Choroid plexus epithelial cell (primary cell): ENCODE measurements around the gene BARHL2.

ENCODE experiments used
- DNase-seq: peaks from one replicate; pipeline ENCODE4 v3.0.0-alpha.2; 2010; ENCODE audit warnings: low read depth
- H3K4me3 ChIP-seq: 2 replicates; pipeline ENCODE4 v1.5.1; 2011; ENCODE audit warnings: low read depth, mild to moderate bottlenecking, control low read depth, low read length, moderate library complexity
- TF ChIP-seq, protein P1 (sequence below): conservative IDR thresholded peaks from 2 replicates; pipeline ENCODE4 v1.5.1; 2011; ENCODE audit warnings: low read depth, mild to moderate bottlenecking, control low read depth, inconsistent platforms, low read length, moderate library complexity

The BARHL2 gene

DNA sequence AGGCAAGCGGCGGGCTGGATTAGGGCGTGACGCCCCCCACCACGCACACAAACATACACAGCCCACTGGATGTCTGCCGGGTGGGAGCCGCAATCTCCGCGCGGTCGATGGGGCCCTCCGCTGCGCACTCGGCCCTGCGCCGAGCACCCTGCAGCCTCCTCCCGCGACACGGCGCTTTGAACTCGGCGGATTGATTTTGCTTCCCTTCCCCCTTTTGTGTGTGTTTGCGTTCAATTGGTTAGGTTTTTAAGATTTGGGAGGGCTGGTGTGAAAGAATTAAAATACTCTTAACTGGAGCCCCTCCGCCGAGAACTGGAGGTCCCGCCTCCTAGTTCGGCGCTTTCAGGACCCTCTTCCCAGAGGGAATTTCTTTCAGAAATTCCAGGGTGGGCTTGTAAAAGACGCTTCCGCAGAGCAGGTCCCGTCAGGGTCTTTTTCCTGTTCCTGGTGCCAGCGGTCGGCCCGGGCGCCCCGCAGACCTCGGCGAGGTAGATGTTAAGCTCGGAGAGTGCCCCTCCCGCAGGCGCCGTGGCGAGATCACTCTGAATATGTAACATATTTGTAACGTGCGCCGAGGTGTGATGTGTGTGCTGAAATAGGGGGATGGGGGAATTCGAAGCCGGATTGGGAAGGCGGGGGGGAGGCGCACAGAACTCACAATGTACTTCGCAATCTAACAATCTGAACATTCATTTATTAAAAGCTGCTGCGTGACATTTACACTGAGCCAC is 8.0 kb upstream of the BARHL2 start:
- no peak overlapping the region for H3K4me3 ChIP-seq
- TF ChIP-seq, protein P1, sequence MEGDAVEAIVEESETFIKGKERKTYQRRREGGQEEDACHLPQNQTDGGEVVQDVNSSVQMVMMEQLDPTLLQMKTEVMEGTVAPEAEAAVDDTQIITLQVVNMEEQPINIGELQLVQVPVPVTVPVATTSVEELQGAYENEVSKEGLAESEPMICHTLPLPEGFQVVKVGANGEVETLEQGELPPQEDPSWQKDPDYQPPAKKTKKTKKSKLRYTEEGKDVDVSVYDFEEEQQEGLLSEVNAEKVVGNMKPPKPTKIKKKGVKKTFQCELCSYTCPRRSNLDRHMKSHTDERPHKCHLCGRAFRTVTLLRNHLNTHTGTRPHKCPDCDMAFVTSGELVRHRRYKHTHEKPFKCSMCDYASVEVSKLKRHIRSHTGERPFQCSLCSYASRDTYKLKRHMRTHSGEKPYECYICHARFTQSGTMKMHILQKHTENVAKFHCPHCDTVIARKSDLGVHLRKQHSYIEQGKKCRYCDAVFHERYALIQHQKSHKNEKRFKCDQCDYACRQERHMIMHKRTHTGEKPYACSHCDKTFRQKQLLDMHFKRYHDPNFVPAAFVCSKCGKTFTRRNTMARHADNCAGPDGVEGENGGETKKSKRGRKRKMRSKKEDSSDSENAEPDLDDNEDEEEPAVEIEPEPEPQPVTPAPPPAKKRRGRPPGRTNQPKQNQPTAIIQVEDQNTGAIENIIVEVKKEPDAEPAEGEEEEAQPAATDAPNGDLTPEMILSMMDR: no peak
- DNase-seq: no peak

DNA sequence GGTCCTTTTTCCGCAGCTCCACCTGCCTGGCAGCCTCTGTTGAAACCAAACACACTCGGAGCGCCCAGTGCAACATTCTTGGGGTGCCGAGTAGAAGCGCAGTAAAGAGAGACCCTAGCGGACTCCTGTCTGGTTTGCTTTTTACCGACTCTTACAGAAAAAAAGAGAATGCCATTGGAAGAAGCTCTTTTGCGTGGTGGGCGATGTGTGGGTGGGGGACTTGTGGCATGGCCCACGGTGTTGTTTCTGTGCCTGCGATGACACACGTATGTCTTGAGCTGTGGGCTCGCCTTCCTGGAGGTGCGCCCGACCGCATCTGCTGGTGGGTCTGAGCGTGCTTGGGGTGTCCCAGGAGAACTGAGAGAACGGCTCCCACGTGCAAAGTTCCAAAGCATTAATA is 7.3 kb upstream of the BARHL2 start:
- no peak overlapping the region for H3K4me3 ChIP-seq
- no peak for DNase-seq
- TF ChIP-seq, protein P1: no peak

DNA sequence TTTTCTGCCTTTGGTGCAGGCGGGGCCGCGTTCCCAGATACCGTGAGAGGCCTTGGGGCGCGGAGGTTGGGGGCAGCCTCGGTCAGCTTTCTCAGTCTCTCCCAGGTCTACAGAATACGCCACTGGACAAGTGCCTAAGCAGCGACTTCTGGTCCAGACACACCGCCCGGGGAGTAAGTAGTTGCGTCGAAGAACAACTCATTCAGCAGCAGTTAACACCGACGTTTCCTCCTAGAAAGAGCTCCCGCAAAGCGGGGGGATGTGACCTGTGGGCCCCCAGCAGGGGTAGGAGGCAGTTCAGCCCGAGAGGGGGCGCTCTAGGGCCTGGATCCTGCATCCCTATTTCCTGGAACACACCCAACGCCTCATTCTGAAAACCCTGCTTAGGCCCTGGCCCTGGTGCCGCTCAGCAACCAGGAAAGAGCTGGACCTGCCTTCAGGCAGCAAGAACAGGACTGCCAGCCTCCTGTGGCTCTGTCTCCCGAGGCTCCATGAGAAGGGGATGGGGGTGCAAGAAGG is 6.5 kb upstream of the BARHL2 start:
- TF ChIP-seq, protein P1: no peak
- DNase-seq: no peak
- H3K4me3 ChIP-seq: peak overlapping the region; percentile 34

DNA sequence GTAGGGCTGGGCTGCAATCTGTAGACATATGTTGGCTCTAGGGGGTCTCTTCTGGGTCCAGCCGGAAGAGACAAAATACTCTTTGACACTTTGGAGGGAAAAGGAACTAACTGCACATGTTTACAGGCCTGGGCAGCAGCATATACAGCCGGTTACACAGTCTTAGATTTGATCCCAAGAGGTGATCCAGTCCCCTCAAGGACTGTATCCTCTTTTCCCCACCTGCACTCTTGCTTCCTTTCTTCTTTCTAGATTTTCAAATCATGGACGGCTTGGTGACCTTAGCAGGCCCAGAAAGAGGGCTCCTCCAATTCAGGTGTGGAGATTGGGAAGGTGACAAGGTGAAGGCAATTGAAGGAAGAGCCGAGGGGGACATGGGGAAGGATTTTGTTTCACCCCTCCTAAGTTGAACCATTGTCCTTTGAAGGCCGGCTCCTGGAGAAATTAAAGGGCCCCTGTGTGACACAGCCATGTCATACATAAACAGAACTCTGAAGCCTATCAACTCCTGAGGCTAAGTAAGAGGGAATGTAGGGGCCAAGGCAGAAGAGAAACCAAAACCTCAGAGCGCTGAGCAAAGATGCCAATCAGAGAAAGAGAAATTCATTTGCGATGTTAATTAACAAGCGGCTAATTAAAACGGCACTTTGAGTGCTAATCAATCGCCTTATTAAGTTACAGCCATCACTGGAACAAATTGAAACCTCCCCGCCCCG is 5.9 kb upstream of the BARHL2 start:
- TF ChIP-seq, protein P1: no peak
- no peak for DNase-seq
- peak overlapping the region; percentile 34 for H3K4me3 ChIP-seq

DNA sequence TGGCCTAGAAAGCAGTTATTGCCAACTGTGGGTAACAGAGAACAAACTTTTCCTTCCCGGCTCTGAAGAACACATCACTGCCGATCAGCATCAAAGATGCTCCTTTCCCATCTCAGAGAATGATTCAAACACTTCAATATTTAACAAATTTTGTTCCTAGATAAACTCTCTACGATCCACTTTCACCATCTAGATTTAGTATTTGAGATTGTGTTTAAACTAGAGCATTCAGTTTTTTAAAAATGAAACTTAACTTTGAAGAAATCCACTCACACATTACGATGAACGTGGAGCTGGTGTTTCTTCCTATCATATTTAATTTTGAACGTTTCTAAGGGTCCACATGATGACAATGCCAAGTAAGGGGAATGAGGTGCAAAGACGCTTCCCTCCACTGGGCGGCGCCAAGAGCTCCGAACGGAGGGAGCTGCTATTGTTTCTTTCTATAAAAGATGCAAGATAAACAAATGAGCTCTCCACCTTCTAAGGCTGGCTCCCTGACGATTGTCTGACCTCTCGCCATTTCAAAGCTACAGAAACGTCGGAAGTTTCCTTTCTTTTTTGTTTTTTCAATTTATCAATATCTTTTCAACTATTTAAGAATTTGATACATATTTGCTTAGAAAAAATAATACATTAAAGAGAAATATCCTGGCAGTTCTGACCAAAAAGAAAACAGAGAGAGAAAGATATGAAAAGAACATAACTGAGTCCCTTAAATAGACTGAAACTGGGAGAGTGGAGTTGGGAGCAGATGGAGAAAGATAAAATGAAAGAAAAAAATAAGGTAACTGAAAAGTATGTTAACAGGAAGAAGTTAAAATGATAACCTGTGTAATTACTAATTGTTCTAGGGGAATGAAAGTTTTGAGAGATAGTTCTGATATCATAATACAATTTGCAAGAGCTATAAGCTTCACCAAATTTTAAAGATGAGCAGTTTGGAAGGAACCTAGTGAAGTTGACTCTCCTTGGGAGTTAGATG is 4.4 kb upstream of the BARHL2 start:
- TF ChIP-seq, protein P1: peak; percentile 96
- peak; percentile 69 for DNase-seq
- H3K4me3 ChIP-seq: no peak overlapping the region

DNA sequence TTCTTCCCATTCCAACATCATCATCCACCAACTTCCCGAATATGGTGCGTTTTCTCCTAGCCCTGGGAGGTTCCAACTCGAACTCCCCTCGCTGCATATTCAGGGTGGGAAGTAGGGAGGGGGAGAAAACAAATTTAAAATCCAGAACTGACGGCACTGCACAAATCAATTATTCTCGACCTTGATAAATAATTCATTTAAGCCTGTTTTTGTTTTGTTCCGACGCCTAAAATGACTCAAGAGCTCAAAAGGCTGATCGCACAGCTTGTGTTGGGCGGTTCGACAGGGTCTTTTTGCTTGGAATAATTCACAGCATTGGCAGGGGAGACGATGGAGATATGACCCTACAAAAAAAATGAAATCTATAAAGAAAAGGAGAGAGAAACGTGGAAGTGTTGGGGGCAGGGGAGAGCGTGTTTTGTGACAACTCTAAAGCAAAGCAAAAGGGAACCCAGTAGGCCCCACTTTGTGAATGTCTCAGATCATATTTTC is 3.1 kb upstream of the BARHL2 start:
- TF ChIP-seq, protein P1: no peak
- H3K4me3 ChIP-seq: no peak overlapping the region
- no peak for DNase-seq
